ENCODE measurements around the gene UCP3.

The UCP3 gene, protein sequence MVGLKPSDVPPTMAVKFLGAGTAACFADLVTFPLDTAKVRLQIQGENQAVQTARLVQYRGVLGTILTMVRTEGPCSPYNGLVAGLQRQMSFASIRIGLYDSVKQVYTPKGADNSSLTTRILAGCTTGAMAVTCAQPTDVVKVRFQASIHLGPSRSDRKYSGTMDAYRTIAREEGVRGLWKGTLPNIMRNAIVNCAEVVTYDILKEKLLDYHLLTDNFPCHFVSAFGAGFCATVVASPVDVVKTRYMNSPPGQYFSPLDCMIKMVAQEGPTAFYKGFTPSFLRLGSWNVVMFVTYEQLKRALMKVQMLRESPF

GRCh38 chr11:74008373-74009229, at the start of gene UCP3:
Gene UCP3, minus strand, starts transcription at chr11:74009085. Its CDS starts 2,043 bp downstream, at chr11:74007042.
- H3K9me3 ChIP-seq (ENCODE audit: insufficient read depth, low read length) = no peaks in the 10 kb centered on the region
- H3K36me3 ChIP-seq (replicated peaks; ENCODE audit: low read depth, low read length) = peaks cover 7% of the 10 kb centered on the region
- TF ChIP-seq EZH2phosphoT487 (IDR thresholded peaks at IDR 0.05; ENCODE audit: low read depth) = no peak
- TF ChIP-seq, protein P1, sequence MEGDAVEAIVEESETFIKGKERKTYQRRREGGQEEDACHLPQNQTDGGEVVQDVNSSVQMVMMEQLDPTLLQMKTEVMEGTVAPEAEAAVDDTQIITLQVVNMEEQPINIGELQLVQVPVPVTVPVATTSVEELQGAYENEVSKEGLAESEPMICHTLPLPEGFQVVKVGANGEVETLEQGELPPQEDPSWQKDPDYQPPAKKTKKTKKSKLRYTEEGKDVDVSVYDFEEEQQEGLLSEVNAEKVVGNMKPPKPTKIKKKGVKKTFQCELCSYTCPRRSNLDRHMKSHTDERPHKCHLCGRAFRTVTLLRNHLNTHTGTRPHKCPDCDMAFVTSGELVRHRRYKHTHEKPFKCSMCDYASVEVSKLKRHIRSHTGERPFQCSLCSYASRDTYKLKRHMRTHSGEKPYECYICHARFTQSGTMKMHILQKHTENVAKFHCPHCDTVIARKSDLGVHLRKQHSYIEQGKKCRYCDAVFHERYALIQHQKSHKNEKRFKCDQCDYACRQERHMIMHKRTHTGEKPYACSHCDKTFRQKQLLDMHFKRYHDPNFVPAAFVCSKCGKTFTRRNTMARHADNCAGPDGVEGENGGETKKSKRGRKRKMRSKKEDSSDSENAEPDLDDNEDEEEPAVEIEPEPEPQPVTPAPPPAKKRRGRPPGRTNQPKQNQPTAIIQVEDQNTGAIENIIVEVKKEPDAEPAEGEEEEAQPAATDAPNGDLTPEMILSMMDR (IDR thresholded peaks at IDR 0.05; ENCODE audit: low read depth, low read length) = no peak
- no peak within 1 kb of the TSS for H3K4me3 ChIP-seq (ENCODE audit: low read length)
- H3K9ac ChIP-seq (ENCODE audit: low read length) = no peak within 1 kb of the TSS
- H3K27ac ChIP-seq (ENCODE audit: low read length) = no peak within 1 kb of the TSS
- H4K20me1 ChIP-seq (ENCODE audit: insufficient read depth, low read length) = no peaks in the 10 kb centered on the region
- H2AFZ ChIP-seq (ENCODE audit: low read depth, low read length) = no peak within 1 kb of the TSS
- H3K4me1 ChIP-seq (ENCODE audit: low read length) = peaks cover 16% of the 10 kb centered on the region
- H3K27me3 ChIP-seq (ENCODE audit: low read depth, low read length) = no peaks in the 10 kb centered on the region
- no peaks in the 10 kb centered on the region for H3K79me2 ChIP-seq (ENCODE audit: low read length)
- no peak within 1 kb of the TSS for H3K4me2 ChIP-seq (ENCODE audit: low read length)

- H3K79me2 ChIP-seq (ENCODE audit: low read length) = no peaks in the 10 kb centered on the region
- no peak overlapping the region for H3K27ac ChIP-seq (ENCODE audit: low read length)
- H3K4me1 ChIP-seq (ENCODE audit: low read length) = no peaks in the 10 kb centered on the region
- H3K9ac ChIP-seq (ENCODE audit: low read length) = no peak overlapping the region
- TF ChIP-seq EZH2phosphoT487 (IDR thresholded peaks at IDR 0.05; ENCODE audit: low read depth) = no peak
- TF ChIP-seq, protein P1 (IDR thresholded peaks at IDR 0.05; ENCODE audit: low read depth, low read length) = no peak
- no peaks in the 10 kb centered on the region for H3K9me3 ChIP-seq (ENCODE audit: insufficient read depth, low read length)
- no peak overlapping the region for H2AFZ ChIP-seq (ENCODE audit: low read depth, low read length)
- H3K27me3 ChIP-seq (ENCODE audit: low read depth, low read length) = no peaks in the 10 kb centered on the region
- H3K4me2 ChIP-seq (ENCODE audit: low read length) = no peak overlapping the region
- H3K4me3 ChIP-seq (ENCODE audit: low read length) = no peak overlapping the region
- no peaks in the 10 kb centered on the region for H4K20me1 ChIP-seq (ENCODE audit: insufficient read depth, low read length)
- peaks cover 9% of the 10 kb centered on the region for H3K36me3 ChIP-seq (replicated peaks; ENCODE audit: low read depth, low read length)
Observed at GRCh38 chr11:74057249-74058151, 48.6 kb upstream of the UCP3 start.

DNA sequence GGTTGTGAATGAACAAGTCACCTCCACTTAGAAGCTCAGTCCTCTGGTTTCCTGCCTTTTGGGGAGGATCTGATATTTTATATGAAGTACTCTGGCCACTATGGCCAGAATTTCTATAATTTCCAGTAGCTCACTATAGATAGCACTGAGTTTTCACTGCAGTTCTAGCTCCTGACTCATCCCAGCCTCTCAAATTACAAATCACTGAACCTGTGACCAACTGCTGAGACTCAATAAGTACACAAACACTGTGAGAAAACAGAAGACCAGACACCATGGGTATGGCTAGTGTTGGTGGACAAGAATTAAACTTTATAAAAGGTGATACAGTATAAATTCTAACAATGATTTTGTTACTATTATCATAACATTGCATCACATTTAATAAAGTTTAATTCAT, 47.1 kb upstream of the UCP3 start:
- Histone ChIP-seq H3K4me3 (ENCODE audit: low read length) (no peak overlapping the region), H3K4me1 (ENCODE audit: low read length) (no peaks in the 10 kb centered on the region), H4K20me1 (ENCODE audit: insufficient read depth, low read length) (no peaks in the 10 kb centered on the region), H3K27ac (ENCODE audit: low read length) (no peak overlapping the region), H3K36me3 (replicated peaks; ENCODE audit: low read depth, low read length) (peaks cover 10% of the 10 kb centered on the region), H3K4me2 (ENCODE audit: low read length) (no peak overlapping the region), H3K9me3 (ENCODE audit: insufficient read depth, low read length) (no peaks in the 10 kb centered on the region), H2AFZ (ENCODE audit: low read depth, low read length) (no peak overlapping the region), H3K27me3 (ENCODE audit: low read depth, low read length) (no peaks in the 10 kb centered on the region), H3K9ac (ENCODE audit: low read length) (no peak overlapping the region), H3K79me2 (ENCODE audit: low read length) (no peaks in the 10 kb centered on the region)
- TF ChIP-seq EZH2phosphoT487 (IDR thresholded peaks at IDR 0.05; ENCODE audit: low read depth) = no peak
- TF ChIP-seq, protein P1 (IDR thresholded peaks at IDR 0.05; ENCODE audit: low read depth, low read length) = no peak
